Panc1 (cell line): ENCODE data around the gene ENDOV. TPM values are rescaled to one million over a fixed set of nuclear protein-coding genes. Genes with fewer than 3 reads are reported as not detected.

Source experiments
- ATAC-seq: fragments of 200-7000 bp; cut with Tn5 transposase; 2 replicates; pipeline ENCODE4 v1.9.1; 2020; ENCODE audit warnings: mild to moderate bottlenecking, moderate library complexity
- BruUV-seq: library from RNA; stranded (reverse); fragments of 400-500 nt; replicated peaks from 2 replicates; lab custom pipeline; 2021; lab: Mats Ljungman, UMichigan
- CTCF ChIA-PET: fragments of 300-600 bp; sonication (Branson Sonifier 250); formaldehyde crosslinking; loops from one replicate; lab custom pipeline; 2022; ENCODE audit warnings: antibody characterized with exemption; lab: Charles Lee
- POLR2A ChIA-PET: fragments of 300-600 bp; sonication (Branson Sonifier 250); formaldehyde crosslinking; loops from one replicate; lab custom pipeline; 2022; ENCODE audit warnings: antibody characterized with exemption; lab: Charles Lee
- DNase-seq: peaks from one replicate; pipeline ENCODE4 v3.0.0-alpha.2; 2010; ENCODE audit warnings: low read depth, low spot score
- H3K27ac ChIP-seq: 2 replicates; pipeline ENCODE4 v1.5.1; 2011; ENCODE audit warnings: mild to moderate bottlenecking, low read length, inconsistent platforms
- H3K27me3 ChIP-seq: fragments of 200-500 bp; sonication (Bioruptor generic); 2 replicates; pipeline ENCODE4 v1.6.0; 2014; ENCODE audit warnings: low read length, inconsistent platforms; ENCODE audit not compliant: control insufficient read depth, insufficient read depth
- H3K36me3 ChIP-seq: fragments of 200-500 bp; sonication (Bioruptor generic); 2 replicates; pipeline ENCODE4 v1.5.1; 2014; ENCODE audit warnings: inconsistent platforms, mild to moderate bottlenecking, low read length, moderate library complexity; ENCODE audit not compliant: control insufficient read depth, insufficient read depth
- H3K4me1 ChIP-seq: 2 replicates; pipeline ENCODE4 v1.5.1; 2011; ENCODE audit warnings: inconsistent platforms, mild to moderate bottlenecking, low read length, moderate library complexity; ENCODE audit not compliant: control insufficient read depth, insufficient read depth
- H3K4me3 ChIP-seq, 2 experiments: 2 replicates each; pipeline ENCODE4 v1.5.1; 2011 to 2012; ENCODE audit warnings: low read depth in 2 of 2, low read length in 2 of 2, mild to moderate bottlenecking in 2 of 2, inconsistent platforms in 1 of 2, moderate library complexity in 1 of 2
- H3K9me3 ChIP-seq: fragments of 200-500 bp; sonication (Bioruptor generic); 2 replicates; pipeline ENCODE4 v1.5.1; 2014; ENCODE audit warnings: low read depth, mild to moderate bottlenecking, inconsistent platforms, low read length, moderate library complexity; ENCODE audit not compliant: control insufficient read depth, insufficient read depth
- POLR2AphosphoS5 ChIP-seq: IDR thresholded peaks from 2 replicates; pipeline ENCODE4 v1.6.1; 2012; ENCODE audit warnings: mild to moderate bottlenecking, low read depth, low read length, moderate library complexity
- SIN3A ChIP-seq: IDR thresholded peaks from 2 replicates; pipeline ENCODE4 v1.6.1; 2012; ENCODE audit warnings: low read depth, mild to moderate bottlenecking, low read length, moderate library complexity, borderline replicate concordance; ENCODE audit not compliant: insufficient read depth
- TCF7L2 ChIP-seq: IDR thresholded peaks from 2 replicates; pipeline ENCODE4 v1.6.1; 2011; ENCODE audit warnings: mild to moderate bottlenecking, low read depth, low read length, inconsistent platforms
- in situ Hi-C: cut with HindIII; loops from 2 replicates; pipeline ENCODE4 v1.10.0; 2016; ENCODE audit warnings: low sequenced_read_pairs, low pct_unique_long_range_greater_than_20kb
- intact Hi-C: fragments of 100-400 bp; cut with micrococcal nuclease; formaldehyde crosslinking; loops from one replicate; pipeline ENCODE4 v1.10.0; 2022; ENCODE audit not compliant: unreplicated experiment
- total RNA-seq: library from RNA; stranded (reverse); gene quantifications from one replicate; pipeline ENCODE4 v1.2.1, GENCODE V29; 2021; ENCODE audit not compliant: unreplicated experiment
- TF ChIP-seq, protein P1 (sequence below): fragments of 450-650 bp; IDR thresholded peaks from 2 replicates; pipeline ENCODE4 v1.5.1; 2017; ENCODE audit warnings: mild to moderate bottlenecking
- TF ChIP-seq, protein P2 (sequence below), 2 experiments: IDR thresholded peaks; 2 replicates each; pipeline ENCODE4 v1.6.1; 2011 to 2012; ENCODE audit warnings: low read depth in 2 of 2, control low read depth in 1 of 2, low read length in 1 of 2, mild to moderate bottlenecking in 1 of 2, moderate library complexity in 1 of 2; ENCODE audit not compliant: insufficient read depth in 1 of 2

The ENDOV gene
- total RNA-seq, 1 experiment from 2014 or later = 37.1 TPM

DNA sequence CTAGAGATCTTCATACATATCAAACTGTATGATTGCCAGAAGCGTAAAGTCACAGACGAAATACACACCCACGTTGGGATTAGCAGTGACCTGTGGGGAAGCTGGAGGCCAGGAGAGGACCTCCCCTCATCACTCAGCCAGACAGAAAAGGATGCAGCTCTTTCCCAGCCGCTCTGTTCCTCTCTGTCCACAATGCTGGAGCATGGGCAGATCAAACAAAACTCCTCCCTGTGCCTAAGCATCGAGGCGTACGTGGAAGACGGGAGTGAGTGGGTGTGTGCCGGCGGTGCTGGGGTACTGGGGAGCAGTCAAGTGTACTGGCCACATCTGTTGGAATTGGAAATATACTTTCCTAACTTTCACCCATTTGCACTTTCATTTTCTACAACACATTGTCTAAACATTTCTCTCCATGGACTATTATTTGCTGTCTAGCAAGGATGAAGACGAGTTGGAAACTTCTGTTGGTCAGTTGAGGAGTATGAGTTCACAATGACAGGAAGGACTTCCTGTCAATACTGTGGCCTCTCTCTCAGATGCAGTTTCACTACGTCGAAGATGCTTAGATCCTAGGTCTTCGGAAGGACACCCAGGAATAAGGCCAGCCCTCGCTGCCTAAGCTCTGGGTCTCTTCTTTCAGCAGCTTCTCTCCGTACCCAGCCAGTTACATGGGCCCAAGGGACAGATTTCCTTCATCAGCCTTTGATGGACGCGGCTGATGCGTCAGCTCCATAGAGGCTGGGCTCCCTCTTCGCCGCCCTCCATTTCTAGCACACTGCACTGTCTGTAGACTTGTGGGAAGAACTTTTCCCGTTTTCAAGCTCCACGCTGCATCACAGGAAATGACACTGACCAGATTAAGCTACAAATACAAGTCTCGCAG is 30.6 kb upstream of the ENDOV start:
- no TSS peak for BruUV-seq
- DNase-seq = no peak

DNA sequence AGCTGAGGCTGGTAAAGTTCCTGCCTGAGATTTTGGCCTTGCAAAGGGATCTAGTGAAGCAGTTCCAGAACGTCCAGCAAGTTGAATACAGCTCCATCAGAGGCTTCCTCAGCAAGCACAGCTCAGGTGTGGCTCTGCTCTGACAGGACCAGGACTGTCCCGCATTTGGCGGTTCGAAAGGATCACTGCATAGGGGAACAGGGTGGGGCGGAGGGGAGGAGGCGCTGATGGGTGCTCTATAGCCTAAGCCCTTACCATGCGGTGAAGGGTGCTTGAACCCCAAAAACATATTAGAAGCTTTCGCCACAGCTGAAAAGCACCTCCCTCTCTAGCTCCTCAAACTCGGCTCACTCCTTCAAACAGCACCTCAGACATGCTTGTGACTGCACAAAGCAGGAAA is 29.9 kb upstream of the ENDOV start:
- no peak for DNase-seq
- Histone ChIP-seq H3K4me1 (no peaks in the 10 kb centered on the region), H3K27me3 (no peaks in the 10 kb centered on the region), H3K36me3 (peaks cover 51% of the 10 kb centered on the region), H3K9me3 (no peaks in the 10 kb centered on the region), H3K4me3 (no peak overlapping the region), H3K27ac (no peak overlapping the region)
- POLR2A ChIA-PET = no interaction called here
- in situ Hi-C loops (no loop called here), intact Hi-C loops (no loop called here)
- ATAC-seq = no peak
- CTCF ChIA-PET = interaction anchor here (0.5 kb wide), 1 partner anchor 607 kb away, joined by 3 read pairs; the partner anchor contains the start of gene CHMP6
- BruUV-seq = no TSS peak
- TF ChIP-seq POLR2AphosphoS5 = no peak
- TF ChIP-seq, protein P1, sequence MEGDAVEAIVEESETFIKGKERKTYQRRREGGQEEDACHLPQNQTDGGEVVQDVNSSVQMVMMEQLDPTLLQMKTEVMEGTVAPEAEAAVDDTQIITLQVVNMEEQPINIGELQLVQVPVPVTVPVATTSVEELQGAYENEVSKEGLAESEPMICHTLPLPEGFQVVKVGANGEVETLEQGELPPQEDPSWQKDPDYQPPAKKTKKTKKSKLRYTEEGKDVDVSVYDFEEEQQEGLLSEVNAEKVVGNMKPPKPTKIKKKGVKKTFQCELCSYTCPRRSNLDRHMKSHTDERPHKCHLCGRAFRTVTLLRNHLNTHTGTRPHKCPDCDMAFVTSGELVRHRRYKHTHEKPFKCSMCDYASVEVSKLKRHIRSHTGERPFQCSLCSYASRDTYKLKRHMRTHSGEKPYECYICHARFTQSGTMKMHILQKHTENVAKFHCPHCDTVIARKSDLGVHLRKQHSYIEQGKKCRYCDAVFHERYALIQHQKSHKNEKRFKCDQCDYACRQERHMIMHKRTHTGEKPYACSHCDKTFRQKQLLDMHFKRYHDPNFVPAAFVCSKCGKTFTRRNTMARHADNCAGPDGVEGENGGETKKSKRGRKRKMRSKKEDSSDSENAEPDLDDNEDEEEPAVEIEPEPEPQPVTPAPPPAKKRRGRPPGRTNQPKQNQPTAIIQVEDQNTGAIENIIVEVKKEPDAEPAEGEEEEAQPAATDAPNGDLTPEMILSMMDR = no peak
- TF ChIP-seq, protein P2, sequence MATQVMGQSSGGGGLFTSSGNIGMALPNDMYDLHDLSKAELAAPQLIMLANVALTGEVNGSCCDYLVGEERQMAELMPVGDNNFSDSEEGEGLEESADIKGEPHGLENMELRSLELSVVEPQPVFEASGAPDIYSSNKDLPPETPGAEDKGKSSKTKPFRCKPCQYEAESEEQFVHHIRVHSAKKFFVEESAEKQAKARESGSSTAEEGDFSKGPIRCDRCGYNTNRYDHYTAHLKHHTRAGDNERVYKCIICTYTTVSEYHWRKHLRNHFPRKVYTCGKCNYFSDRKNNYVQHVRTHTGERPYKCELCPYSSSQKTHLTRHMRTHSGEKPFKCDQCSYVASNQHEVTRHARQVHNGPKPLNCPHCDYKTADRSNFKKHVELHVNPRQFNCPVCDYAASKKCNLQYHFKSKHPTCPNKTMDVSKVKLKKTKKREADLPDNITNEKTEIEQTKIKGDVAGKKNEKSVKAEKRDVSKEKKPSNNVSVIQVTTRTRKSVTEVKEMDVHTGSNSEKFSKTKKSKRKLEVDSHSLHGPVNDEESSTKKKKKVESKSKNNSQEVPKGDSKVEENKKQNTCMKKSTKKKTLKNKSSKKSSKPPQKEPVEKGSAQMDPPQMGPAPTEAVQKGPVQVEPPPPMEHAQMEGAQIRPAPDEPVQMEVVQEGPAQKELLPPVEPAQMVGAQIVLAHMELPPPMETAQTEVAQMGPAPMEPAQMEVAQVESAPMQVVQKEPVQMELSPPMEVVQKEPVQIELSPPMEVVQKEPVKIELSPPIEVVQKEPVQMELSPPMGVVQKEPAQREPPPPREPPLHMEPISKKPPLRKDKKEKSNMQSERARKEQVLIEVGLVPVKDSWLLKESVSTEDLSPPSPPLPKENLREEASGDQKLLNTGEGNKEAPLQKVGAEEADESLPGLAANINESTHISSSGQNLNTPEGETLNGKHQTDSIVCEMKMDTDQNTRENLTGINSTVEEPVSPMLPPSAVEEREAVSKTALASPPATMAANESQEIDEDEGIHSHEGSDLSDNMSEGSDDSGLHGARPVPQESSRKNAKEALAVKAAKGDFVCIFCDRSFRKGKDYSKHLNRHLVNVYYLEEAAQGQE (IDR thresholded peaks at IDR 0.05; ENCODE audit: insufficient read depth in 1 of 2, low read depth in 2 of 2, low read length in 1 of 2) = no peak
- no peak for TF ChIP-seq SIN3A
- no peak for TF ChIP-seq TCF7L2

More for the DNA sequence above, 30.6 kb upstream of the ENDOV start:
- TF ChIP-seq SIN3A (no peak), TCF7L2 (no peak), POLR2AphosphoS5 (no peak)
- TF ChIP-seq, protein P2 (IDR thresholded peaks at IDR 0.05; ENCODE audit: insufficient read depth in 1 of 2, low read depth in 2 of 2, low read length in 1 of 2) = no peak
- TF ChIP-seq, protein P1 = no peak
- Histone ChIP-seq H3K36me3 (peaks cover 50% of the 10 kb centered on the region), H3K4me3 (no peak overlapping the region), H3K27ac (no peak overlapping the region), H3K27me3 (no peaks in the 10 kb centered on the region), H3K9me3 (no peaks in the 10 kb centered on the region), H3K4me1 (no peaks in the 10 kb centered on the region)
- no peak for ATAC-seq
- intact Hi-C loops (no loop called here), in situ Hi-C loops (no loop called here)
- POLR2A ChIA-PET = no interaction called here
- CTCF ChIA-PET = interaction anchor here (0.5 kb wide), 1 partner anchor 607 kb away, joined by 3 read pairs; the partner anchor contains the start of gene CHMP6
